GM21723 (cell line): ENCODE measurements around the gene ZNF30.
"Not testable (repeated sequence)": the region's sequence is repeated elsewhere in the genome, so short reads cannot be mapped to it uniquely, and the experiment has no call there.

Source experiments
- ATAC-seq: cut with Tn5 transposase; IDR thresholded peaks from one replicate; pipeline ENCODE4 v1.9.1; 2021; ENCODE audit warnings: mild to moderate bottlenecking, moderate library complexity; ENCODE audit not compliant: unreplicated experiment

Gene ZNF30

DNA sequence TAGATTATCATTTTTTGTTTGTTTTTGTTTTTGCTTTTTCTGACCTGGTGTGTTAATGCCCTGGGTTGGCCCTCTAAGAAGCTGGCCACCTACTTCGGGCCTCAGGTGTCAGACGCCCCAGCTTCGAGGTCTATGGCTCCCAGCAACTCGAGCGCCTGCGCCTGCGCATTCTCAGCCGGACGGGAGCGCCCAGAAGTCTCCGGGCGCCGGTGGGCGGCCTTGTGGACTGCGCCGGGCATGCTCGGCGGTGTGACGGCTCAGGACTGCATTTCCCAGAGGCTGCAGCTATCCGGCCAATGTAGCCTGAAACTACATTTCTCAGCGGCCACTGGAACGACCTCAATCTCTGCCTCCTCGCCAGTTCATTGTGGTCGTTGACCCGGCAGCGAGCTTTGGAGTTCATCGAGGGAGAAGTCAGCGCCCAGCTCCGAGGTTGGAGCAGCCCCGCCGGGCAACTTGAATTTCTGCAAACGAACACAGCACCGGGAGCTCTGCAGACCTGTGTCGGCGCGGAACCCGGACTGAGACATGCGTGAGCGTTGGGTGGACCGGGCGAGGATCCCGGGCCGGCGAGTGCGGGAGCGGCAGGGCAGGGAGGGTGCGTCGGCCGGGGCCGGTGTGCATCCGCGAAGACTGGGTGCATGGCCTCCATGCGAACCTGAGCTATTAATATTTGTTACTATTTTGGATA is at the start of gene ZNF30:
ZNF30 (plus strand) TSS at position 219 of the 691 bp plus-strand sequence. CDS start 3,045 bp downstream, outside the sequence.
- ATAC-seq = peak; percentile 94

DNA sequence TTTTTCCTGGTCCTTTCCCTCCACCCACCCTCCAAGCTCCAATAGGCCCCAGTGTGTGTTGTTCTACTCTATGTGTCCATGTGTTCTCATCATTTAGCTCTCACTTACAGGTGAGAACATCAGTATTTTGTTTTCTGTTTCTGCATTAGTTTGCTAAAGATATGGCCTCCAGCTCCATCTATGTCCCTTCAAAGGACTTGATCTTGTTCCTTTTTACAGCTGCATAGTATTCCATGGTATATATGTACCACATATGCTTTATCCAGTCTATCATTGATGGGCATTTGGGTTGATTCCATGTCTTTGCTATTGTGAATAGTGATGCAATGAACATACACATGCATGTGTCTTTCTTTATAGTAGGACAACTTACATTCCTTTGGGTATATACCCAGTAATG is 47.1 kb upstream of the ZNF30 start:
- no peak for ATAC-seq

DNA sequence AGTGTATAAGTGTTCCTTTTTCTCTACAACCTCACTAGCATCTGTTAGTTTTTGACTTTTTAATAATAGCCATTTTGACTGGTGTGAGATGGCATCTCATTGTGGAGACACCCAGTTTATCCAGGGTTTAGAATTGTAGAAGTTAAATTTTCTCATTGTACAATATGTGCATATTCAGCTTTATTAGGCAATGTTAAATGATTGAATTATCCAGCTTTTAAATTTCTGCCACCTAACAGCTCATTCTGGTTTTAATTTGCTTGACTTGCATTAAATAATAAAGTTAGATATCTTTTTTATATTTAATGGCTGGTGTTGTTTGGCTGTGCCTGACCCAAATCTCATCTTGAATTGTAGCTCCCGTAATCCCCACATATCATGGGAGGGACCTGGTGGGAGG is 46.7 kb upstream of the ZNF30 start:
- no peak for ATAC-seq

DNA sequence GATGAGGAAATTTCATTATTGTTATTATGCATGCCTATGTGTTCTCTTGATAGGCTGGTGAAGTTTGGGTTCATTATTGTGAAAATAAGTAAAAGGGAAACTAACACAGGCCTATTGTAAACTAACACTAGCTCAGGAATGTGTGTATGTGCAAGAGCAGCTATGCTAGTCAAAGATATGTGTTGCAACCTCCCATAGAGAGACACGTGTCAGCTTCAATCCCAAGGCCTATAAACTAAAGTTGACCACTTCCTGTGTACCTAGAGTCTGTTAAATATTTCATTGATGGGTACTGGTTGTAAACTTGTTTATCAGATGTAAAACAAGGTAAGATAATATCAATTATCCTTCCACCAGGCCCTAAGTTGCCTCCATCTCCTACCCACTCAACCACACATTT is 44.7 kb upstream of the ZNF30 start:
- no peak for ATAC-seq

DNA sequence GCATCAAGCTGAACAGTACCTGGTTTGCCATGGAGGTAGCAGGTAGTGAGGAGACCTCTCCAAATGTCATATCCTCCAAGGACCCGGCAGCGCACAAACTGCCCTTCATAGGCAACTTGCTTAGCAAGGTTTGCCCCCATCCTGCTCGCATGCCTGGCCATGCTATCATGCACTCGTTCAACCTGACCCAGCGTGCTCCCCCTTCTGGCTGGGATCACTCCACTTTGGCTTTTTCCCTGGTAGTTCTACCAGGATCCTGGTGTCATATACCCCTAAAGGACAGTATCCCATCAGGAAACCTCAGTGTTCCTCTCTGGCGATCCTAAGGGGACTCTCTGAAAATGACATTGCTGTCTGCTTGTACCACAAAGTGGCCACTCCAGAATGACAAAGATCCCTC is 38.6 kb upstream of the ZNF30 start:
- no peak for ATAC-seq

DNA sequence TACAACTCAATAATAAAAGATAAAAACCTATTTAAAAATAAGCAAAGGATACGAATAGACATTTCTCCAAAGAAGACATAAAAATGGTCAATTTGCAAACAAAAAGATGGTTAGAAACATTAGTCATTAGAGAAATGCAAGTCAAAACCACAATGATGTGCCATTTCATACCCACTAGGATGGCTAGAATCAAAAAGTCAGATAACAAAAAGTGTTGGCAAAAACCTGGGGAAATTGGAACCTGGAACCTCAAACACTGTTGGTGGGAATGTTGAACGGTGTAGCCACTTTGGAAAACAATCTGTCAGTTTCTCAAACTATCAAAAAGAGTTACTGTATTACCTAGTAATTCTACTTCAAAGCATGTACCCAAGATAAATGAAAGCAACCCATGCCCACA is 26.5 kb upstream of the ZNF30 start:
- no peak for ATAC-seq

DNA sequence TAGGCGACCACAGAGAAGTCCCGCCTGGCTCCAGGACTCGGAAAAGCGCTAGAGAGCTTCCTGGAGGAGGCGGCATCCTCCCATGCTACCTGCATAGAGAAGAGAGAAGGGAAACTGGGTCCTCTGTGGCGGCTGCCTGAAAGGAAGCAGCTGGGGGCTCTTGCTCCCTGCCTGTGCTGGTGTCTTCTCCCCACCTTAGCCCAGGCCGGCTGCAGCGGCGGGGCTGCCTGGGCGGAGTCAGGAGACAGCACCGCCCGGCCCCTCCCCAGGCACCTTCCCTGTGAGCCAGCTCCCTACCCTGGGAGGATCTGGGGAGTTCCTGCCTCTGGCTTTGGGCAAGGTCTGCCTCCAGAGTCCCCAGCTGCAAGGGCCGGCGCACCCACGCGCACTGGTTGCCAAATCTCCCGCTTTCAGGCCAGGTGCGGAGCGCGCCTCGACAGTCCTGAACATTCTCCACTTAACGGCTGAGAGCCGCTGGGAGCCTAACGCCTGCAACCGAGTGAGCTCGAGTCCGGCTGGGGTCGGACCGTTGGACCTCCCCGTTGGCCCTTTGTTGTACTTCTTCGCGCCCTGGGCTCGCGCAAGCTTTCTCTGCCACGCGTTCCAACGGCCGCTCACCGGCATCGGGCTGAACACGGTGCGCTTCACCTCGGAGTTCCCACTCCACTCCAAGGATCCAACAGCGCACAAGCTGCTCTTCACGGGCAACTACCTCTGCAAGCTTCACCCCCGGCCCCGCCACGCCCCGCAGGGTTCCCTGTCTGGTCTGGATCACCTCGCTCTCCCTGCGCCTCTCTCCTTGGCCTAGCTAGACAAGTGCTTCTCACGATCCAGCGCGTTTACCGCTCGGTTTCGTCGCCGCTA is 21.8 kb upstream of the ZNF30 start:
- no peak for ATAC-seq

DNA sequence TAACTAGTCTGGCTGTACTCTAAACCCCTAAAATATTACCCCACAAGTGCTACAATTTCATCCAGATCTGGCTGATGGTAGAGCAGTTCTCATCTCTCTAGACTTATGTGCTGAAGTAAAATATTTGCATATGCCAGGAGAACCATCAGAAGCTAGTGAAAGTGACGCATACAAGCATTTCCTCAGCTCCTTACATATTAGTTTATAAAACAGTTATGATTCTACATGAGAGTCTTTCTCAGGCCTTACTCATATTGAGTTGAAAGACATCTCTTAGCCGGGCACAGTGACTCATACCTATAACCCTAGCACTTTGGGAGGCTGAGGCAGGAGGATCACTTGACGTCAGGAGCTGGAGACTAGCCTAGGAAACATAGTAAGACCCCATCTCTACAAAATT is 15.9 kb upstream of the ZNF30 start:
- ATAC-seq = no peak

DNA sequence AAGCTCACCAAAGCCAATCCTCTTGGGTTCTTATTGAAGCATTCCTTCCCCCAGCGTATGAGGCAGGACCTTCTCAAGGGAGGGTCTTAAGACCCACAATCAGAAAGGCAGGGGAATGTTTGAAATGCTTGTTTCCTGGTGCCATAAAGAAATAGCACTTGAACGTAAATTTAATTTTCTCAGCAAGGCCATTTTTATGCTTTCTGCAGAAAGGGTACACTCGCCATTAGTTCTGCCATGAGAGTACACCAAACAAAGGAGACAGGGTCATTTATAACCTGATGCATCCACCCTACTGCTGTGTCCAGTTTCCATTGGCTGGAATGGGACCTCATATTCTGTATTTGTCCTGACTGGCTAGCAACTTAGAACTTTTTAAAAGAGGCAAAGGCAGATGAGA is 9.6 kb upstream of the ZNF30 start:
- not testable (repeated sequence) for ATAC-seq

DNA sequence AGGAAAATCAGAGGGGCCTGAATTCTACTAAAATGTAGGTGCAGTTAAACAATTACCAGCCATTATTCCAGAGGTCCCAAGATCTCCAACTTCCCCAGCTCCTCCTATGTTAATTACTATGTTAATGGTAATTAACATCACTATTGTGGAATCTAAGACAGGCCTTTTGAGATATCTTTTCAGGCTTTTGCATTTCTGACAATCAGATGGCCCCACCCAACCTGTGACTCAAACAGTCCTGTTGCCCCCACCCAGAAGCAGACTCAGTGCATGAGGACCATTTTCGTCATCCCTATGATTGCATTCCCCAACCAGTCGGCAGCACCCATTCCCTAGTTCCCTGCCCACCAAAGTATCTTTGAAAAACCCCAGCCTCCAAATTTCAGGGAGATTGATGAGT is 8.5 kb upstream of the ZNF30 start:
- no peak for ATAC-seq

DNA sequence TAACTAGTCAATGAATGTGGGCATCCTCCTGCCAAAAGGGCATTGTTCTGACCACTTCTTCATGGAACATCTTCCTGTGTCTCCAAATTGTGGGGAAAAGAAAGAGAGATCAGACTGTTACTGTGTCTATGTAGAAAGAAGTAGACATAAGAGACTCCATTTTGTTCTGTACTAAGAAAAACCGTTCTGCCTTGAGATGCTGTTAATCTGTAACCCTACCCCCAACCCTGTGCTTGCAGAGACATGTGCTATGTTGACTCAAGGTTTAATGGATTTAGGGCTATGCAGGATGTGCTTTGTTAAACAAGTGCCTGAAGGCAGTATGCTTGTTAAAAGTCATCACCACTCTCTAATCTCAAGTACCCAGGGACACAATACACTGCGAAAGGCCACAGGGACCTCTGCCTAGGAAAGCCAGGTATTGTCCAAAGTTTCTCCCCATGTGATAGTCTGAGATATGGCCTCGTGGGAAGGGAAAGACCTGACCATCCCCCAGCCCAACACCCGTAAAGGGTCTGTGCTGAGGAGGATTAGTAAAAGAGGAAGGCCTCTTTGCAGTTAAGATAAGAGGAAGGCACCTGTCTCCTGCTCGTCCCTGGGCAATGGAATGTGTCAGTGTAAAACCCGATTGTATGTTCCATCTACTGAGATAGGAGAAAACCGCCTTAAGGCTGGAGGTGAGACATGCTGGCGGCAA is 6.5 kb upstream of the ZNF30 start:
- ATAC-seq = not testable (repeated sequence)

DNA sequence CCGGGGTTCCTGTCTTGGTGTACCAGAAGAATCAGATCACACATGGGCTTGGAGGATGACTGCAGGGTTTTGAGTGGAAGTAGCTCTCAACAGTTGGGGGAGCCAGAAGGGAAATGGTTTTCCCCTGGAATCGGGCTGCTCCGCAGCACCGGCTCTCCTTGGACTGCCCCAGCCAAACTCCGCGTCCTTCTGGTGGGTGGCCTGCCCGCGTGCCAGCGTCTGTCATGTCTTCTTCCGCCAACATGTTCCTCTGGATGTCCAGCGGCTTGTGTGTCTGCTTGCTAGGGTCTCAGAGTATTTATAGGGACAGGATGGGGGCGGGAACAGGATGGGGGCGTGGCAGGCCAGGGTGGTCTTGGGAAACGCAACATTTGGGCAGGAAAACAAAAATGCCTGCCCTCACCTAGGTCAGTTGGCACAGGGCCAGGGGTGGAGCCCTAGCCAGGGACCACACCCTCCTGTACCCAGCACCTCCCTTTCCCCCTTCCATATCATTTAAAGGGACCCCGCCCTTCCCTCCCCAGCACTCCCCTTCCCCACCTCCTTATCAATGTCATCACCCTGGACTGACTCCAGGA is 1.3 kb upstream of the ZNF30 start:
- no peak for ATAC-seq

DNA sequence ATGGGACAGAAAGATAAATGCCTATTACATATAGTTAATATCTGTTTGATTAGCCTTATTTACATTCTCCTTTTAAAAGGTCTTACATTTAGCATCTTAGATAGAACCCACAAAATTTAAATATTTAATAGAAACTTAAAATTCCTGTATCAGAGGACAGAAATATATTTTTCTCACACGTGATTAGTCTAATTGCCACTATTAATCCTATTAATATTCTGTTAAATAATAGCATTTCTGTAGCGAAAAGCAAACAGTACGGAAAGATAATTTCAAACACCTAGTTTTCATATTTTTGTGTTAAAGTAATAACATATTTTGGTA is 380 bp upstream of the ZNF30 start:
- no peak for ATAC-seq

DNA sequence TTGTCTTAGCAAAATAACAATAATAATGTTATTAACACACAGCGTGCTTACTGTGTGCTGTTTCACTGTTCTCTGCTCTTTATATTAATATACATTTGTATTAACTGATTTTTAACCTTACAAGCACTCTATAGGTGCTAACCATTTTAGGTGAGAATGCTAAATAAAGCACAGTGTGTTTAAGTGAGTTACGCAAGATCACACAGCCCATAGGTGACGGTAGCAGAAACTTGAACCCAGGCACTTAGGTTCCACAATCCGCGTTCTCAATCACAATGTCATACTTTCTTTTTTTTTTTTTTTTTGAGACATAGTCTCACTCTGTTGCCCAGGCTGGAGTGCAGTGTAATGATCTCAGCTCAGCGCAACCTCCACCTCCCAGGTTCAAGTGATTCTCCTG is 5.8 kb downstream of the ZNF30 start:
- ATAC-seq = no peak

DNA sequence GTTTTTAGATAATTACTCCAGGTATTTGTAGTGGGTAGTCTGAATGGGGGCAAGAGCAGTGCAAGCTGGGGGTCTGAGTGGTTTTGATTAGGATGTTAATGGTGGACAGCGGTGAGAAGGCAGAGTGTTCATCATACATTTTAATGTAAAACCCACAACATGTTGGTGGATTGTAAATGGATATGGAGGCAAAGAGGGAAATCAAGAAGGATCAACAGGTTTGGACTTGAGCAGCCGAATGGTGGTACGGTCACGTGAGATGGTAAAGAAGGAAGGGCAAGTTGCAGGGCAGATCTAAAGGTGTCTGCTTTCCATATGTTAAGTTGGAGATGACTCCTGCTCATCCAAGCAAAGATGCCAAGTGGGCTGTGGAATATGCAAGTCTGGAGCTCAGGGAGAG is 9.5 kb downstream of the ZNF30 start:
- no peak for ATAC-seq

DNA sequence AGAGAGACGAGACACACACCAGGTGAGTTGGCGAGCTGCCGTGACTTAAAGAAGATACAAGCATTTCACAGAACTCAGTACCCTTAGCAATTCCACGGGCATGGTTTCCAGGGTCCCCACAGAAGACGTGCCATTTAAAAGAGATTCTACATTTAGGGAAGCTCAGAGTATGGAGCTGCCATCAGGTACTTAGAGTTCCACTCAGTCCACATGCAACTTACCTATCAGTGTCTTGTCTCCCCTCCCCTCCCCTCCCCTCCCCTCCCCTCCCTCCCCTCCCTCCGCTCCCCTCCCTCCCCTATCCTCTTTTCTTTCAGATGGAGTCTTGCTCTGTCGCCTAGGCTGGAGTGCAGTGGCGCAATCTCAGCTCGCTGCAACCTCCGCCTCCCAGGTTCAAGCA is 12.2 kb downstream of the ZNF30 start:
- ATAC-seq = no peak

DNA sequence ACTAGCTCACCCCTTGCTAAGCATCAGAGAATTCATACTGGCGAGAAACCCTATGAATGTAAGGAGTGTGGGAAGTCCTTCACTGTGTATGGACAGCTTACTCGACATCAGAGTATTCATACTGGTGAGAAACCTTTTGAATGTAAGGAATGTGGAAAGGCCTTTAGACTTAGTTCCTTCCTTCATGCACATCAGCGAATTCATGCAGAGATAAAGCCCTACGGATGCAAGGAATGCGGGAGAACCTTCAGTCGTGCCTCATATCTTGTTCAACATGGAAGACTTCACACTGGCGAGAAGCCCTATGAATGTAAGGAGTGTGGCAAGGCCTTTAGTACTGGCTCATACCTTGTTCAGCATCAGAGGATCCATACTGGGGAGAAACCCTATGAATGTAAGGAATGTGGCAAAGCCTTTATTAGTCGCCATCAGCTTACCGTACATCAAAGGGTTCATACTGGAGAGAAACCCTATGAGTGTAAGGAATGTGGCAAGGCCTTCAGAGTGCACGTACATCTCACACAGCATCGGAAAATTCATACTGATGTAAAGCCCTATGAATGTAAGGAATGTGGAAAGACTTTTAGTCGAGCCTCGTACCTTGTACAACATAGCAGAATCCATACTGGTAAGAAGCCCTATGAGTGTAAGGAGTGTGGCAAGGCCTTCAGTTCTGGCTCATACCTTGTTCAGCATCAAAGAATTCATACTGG is 17.3 kb downstream of the ZNF30 start:
- ATAC-seq = no peak

DNA sequence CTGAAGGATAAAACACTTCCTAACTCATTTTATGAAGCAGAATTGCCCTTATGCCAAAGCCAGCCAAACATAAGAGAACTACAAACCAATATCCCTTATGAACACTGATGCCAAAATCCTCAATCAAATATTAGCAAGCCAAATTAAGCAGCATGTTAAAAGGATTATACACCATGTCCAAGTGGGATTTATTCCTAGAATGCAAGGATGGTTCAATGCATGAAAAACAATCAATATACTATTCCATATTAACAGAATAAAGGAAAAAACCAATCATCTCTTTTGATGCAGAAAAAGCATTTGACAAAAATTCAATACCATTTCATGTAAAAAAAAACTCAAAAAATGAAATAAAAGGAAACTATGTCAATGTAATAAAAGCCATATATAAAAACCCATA is 26.4 kb downstream of the ZNF30 start:
- no peak for ATAC-seq

DNA sequence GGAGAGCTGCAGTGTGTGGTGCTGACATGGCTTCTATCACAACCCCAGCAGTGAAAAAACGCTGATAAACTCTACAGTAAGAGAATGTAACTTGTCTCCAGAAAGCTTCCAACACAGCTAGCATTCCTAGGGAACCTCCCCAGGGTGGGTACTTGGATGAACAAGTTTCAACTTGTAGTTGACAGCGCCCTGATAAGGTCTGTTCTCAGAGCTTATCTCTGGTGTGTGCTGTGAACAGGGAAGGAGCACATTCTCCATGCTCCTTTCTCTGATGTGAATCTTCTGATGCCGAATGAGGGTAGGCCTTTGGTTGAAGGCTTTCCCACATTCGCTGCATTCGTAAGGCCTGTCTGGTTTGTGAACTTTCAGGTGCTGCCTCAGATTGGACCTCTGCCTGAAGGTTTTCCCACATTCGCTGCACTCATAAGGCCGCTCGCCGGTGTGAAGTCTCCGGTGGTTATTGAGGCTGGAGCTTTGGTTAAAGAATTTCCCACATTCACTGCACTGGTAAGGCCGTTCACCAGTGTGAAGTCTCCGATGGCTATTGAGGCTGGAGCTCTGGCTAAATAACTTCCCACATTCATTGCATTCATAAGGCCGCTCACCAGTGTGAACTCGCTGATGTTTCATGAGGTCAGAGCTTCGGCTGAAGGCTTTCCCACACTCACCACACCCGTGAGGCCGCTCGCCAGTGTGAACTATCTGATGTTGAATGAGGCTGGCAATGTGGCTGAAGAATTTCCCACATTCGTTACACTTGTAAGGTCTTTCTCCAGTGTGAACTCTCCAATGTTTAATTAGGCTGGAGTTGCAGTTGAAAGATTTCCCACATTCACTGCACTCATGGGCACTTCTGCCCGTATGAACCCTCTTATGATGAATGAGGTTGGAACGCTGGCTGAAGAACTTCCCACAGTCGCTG is 31.4 kb downstream of the ZNF30 start:
- ATAC-seq = no peak

DNA sequence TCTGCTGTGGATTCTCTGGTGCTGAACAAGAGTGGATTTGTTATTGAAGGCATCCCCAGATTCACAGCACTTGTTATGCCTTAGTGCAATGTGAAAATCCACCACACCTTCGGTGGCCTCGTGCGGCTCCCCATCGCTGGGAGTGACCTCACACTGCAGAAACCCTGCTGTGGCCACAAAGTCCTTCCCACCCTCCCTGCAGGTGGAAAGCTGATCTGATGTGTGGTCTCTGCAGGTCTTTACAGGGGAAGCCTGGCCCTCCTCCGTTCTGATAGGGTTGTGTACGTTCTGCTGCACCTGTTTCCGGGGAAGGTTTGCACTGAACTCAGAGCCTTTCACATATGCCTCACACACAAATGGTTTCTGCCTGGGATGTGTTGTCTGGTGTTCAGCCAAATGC is 32.3 kb downstream of the ZNF30 start:
- ATAC-seq = no peak
